T-helper 9 cell (primary cell): ENCODE measurements around the gene C11orf21.

Source experiments
- DNase-seq: peaks from one replicate; pipeline ENCODE4 v3.0.0-alpha.2; 2020

Gene C11orf21

DNA sequence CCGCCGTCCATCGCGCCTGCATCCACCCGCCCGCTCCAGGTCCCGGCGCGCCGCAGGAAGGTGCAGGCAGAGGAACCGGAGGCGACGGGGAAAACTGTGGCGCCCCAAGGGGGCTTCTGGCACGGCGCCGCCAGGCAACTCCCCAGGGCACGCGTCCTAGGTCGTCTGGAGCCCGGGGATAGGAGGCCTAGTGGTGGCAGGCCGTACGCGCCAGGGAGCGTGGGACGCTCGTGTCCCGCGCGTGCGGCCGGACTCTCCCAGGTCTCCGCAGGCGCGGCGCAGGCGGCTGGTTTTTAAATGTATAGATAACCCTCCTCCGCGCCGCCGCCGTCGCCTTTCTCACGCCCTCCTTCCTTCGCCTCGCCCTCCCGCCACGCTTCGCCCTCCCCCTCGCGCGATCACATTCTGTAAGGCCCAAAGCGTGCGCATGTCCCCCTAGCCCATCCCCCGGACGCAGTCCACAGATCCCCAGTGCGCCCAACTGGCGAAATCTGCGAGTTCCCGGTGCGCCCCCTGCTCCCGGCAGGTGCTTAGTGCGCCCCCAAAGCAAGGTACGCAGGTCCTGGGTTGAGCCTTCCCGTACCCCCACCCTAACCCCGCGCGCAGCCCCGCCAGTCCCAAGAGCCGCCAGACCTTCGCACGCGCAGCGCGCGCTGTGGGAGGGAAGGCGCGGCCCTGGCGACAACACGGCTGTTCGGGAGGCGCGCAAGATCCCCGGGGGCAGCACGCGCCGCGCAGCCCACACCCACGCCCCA, 31.2 kb downstream of the C11orf21 start, which contains the start of gene ASCL2:
ASCL2 (minus strand) TSS at position 267 of the 755 bp plus-strand sequence; CDS start at position 11, 256 bp downstream.
- DNase-seq = no peak

DNA sequence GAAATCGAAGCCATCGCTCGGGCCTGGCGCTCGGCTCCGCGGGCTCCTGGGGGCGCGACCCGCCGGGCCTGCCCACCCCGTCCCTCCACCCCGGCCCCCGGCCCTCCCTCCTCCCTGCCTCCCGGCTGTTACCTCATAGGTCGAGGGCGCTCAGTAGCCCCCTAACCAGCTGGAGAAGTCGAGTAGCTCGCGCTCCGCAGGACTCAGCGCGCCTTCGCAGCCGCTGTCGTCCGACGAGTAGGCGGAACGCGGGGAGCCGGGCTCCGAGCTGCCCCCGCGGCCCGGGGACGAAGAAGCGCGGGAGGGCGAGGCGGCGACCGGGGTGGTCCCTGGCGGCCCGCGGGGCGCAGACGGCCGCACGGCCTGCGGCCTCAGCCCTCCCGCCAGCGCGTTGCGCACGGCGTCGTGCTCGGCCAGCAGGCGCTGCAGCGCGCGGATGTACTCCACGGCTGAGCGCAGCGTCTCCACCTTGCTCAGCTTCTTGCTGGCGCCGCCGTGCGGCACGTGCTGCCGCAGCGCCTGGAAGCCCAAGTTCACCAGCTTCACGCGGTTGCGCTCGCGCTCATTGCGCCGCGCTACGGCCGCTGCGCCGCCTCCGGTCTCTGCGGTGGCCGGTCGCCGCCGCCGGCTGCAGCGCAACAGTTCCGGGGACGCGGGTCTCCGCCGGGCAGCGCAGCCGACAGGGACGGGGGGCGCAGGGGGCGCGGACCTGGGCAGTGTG, 32.0 kb downstream of the C11orf21 start:
- DNase-seq = no peak

DNA sequence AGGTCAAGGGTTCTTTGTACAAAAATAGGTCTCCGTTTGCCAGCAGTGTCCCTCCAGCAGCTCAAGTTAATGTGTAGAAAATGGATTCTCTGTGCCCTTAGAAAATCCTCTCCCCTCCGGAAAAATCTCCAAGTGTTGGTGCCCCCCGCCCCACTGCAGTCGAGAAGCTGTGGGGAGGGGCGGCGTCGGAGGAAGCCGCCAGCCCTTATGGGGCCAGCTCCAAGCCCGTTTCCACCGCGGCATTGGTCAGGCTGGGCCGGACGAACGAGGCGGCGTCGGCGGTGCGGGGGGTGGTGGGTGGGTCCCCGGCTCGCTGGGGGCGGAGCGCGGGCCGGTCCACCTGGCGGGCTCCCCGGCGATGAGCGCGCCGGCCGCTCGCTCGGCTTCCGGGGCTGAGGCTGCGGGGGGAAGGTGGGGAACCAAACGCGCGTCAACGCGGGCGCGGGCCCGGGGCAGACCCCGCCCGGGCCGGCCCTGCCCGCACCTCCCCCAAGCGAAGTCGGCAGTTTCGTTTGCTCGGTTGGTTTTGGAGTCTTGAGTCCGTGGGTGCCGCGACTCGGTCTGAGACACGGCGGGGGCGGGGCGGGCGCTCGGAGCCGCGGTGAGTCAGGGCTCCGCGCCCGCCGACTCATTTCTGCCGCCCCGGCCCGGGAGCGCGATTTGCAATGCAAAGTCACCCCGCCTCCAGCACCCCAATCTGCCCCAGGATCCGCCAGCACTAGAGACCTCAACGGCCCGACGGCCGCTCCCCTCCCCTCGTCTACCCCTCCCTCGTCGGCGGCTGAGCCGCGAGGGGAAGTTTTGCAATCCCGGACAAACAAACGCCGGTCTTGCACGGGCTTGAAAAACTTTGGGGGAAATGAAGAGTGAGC, 32.8 kb downstream of the C11orf21 start:
- DNase-seq = peak; percentile 26

DNA sequence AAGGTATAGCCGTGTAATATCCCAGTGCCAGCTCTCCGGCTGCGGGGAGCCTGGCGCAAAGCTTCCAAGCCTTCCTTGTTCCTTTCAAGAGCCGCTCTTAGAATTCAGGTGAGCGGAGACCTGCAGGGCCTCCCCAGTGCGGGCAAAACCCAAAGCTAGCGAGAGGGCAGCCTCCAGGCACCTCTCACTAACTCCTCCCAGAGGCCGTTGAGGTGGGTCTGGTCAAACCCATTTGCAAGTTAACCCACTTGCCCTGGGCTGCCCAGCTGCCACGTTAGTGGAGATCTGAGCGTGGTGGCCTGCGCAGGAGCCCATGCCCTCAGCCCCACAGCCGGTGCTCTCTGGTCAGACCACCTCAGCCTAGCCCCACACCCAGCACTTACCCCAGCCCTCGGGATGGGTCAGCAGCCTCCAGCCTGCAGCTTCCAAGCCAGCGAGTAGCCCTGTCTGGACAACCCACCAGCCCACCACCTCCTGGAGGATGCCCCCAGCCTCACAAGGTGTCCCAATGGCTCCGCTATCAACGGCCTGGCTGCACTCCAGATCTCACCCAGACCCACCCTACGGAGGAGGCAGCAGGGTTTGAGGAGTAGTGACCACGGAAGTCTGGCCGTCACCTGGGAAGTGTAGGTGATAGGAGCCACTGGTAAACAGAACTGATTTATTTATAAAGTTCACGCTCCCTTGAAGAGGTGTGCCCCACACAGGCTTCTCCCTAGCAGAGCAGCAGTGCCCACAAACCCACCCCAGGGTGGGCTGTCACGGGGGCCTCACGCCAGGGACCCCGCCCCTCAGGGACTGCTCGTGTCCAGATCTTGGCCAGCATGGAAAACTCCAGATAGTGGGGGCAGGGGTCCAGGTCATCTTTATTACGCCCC, 33.6 kb downstream of the C11orf21 start:
- no peak for DNase-seq

DNA sequence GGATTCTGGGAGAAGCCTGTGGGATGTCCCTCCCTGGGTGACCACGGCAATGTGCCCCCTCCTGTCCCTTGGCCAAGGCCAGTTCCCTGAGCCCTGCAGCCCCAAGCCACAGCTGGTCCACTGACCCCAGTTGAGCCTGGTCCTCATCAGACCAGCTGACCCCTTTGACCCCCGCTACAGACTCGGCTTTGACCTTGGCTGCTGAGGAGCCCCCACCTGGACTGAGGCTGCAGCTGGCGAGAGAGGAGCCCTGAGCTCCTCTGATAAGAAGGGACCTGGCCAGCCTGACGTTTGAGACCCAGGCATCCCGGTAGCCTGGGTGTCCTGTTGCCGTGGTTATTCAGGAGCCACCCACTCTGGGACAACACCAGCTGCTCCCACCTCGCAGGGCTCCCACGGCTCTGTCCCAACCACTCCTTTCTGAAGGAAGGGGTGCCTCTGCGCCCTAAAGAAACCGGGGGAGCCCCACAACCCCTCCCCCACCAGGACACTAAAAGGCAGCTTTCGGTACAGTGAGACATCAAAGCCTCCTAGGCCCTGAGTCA, 34.3 kb downstream of the C11orf21 start:
- no peak for DNase-seq

DNA sequence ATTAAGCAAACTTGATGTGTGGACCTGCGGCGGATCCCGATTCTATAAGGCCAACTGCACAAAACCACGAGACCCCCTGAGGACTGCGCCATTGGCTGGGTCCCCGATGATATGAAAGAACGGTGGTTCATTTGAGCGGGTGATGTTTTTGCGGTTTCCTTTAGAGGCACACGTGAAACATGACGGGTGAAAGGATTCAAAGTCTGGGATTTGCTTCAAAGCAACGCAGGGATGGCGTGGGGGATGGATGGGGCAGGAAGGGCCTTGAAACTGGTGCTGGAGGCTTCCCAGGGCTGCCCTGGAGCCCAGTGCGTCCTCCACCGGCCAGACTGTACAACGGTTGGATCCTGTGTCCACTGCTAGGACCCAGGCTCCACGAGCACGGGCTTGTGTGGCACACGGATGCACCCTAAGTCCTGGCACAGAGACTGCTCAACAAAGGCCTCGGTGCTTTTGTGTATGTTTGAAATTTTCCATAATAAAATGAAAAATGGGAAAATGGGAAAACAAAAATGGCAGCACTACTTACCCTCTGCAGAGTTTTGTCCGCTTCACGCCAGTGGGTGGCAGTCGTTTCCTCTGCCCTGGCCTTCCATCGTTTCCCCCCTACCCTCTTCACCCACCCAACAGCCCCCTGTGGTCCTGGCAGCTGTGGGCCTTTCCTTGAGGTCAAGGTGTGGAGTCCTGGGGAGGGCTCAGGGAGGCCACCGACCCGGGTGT, 35.0 kb downstream of the C11orf21 start:
- DNase-seq = no peak

DNA sequence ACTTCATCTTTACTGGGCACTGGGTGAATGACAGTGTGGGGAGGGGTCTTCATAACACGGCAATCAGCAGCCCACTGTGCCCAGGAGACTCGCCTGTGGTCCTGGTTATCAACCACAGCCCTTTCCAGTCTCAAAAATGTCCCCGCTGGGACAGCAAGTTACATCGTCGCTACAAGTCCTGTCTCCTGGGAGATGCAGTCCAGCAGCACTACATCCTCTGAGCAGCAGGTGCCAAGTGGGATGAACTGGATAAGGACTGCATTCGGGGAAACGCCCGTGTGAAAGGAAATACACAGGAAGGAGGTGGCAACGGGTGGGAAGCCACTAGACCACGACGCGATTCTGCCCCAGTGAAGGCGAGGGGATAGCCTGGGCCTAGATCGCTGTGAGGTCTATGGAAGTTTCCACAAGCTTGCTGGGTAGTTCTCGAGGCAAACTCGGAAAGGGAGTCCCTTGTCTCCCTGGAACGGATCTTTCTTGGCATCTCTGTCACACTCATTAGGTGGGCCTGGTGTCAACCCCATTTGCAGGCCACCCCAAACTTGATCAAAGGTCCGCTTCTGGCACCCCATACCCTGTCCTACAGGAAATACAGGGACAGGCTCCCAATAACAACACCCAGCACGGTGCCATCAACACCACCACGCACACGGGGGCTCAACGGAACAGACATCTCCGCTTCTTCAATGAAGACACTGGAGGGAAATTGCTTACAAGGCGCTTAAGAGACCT, 35.7 kb downstream of the C11orf21 start:
- no peak for DNase-seq

DNA sequence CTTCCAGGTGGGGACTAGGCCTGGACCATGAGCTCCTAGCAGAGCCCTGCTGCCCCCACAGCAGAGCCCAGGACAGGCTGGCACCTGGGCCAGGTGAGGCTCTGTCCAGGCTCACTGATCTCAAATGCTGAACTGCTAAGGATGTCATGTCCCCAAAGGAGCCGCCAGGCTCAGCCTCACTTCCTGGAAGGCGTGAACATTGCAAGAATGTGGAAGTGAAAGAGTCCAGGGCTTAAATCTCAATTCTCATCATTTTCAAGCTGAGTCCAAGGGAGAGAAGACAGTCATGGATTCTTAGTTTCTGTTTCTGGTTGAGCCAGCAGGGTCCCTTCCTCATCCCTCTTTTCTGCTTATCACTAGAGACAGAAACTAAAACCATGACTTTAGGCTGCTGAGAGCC, 36.3 kb downstream of the C11orf21 start:
- DNase-seq = no peak

DNA sequence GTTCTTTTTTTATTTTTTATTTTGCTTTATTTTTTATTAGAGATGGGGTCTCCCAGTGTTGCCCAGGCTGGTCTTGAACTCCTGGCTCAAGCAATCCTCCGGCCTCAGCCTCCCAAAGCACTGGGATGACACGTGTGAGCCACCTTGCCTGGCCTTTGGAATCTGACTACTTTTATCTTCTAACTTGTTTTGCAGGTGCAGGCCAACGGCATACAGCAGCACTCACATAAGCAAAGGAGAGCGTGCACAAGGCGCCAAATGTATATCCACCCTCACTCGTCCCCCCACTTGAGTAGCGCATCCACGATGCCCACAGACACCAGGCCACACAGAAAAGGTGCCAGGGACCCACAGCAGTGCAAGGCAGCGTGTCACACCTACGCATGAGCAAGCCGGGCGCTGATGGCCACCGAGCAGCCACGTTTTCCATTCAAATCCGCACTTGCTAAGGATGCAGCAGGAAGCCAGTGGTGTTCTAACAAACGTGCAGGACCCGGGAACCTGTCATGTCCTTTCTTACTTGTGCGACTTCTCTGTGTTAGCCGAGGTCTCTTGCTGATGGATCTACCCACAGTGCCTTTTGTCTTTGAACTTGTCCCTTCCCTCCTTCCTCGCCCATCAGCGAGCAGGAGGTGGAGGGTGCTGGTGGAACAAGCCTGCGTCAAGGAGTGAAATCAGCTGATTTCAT, 37.2 kb downstream of the C11orf21 start:
- DNase-seq = no peak

DNA sequence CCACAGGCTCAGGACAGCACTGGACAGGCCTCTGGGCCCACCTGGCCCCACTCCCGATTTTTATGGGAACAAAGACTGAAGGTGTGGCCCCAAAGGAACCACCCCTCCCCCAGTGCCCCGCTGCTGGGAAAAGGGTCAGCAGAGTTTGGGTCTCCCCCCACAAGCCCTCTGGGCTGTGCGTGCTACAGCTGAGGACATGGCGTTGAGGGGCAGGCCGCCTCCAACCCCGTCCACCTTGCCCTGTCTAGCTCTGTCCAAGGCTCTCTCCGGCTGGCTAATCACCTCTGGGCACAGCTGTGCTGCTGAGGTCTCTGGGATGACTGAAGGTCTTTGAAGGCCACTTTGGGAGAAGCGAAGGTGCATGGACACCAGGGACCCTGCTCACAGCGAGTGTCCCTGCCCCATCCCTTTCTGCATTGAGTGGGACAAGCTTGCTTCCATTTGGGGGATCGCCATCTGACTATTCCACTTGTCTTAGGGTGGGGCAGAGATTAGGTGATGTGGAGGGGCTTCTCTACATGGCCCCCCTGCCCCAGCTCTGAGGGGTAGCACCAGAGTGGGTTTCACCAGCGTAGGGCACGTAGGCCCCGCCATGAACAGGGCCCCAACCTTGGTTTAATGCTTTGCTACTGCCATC, 37.9 kb downstream of the C11orf21 start:
- no peak for DNase-seq

DNA sequence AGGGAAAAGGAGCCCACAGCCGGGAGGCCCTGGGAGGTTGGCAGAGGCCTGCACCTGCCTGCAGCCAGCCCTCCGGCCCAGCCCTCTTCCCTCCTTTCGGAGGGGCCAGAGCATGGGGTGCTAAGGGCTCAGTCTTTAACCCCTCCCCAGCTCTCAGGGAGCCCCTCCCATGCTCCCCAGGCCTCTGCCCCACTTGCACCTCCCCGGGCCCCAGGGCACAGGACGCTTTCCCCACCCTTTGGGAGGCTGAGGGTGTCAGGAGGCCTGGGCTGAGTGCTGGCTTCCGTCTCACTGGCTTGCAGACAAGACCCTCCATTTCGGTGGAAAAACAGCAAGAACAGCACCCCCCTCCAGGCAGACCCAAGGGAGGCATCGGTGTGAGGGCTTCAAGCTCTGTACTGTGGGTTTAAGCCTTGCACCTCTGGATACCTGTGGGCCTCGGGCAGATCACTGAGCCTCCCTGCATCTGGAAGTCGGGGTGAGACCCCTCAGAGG, 38.6 kb downstream of the C11orf21 start:
- DNase-seq = no peak

DNA sequence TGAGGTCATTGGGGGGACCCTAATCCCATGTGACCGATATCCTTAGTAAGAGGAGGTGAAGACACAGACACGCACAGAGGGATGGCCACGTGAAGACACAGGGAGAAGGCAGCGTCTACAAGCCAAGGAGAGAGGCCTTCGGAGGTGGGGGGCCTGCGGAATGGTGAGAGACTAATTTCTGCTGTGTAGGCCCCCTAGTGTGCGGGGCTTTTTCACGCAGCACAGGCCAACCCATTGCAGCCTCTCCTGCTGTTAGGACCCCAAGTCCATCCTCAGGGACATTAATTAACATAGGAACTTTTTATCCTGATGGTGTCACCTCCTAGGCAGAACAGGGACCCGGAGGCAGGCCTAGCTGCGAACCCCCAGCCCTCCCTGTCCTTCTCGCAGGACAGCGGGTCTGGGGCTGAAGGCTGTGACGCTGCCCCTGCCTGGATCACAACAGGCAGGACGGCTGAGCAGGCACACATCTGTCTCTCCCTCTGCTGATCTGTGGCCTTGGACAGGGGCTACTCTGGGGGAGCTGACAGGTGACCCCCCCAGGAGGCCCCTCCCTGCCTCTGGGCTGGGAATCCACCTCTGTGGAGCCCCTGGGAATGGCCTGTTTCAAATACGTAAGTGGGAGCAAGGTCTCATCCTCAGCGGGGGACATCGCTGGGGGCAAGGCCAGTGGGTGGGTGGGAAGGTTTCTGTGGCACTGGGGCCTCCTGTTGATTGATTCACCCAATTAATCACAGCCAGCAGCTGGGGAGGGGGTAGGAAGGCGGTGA, 39.2 kb downstream of the C11orf21 start:
- no peak for DNase-seq

DNA sequence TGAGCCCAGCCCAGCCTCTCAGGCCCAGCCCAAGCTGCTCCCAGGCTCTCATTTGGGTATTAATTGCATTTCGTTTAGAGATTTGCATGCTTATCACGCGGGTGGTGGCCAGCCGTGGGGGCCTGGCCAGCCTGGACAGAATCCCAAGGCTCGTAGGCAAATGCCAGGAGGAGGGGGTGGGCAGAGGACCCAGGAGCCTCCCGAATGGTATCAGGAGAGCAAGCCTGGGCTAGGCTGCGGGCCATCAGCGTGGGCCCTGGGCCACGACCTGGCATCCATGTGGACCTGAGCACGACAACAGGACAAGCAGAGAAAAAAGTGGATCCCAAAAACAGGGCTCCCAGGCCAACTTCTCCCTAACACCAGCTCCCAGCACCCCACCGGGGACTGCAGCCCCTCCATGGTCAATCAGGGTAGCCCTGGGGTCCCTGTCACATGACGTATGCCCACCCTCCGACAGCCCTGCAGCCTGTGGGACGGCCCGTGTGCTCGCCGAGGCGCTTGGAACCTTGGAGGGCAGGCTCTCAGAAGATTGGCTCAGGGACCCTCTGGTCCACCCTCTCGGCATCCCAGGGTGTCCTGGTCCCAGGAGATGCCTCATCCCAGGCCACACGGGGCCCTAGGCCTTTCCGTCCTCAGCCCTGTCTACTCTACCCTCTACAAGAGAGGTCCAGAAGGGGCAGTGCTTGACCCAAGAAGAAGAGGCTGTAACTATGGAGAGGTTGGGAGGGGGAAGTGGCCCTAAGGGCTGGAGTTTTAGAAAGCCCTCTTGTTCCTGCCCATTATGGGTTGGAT, 40.1 kb downstream of the C11orf21 start:
- no peak for DNase-seq

DNA sequence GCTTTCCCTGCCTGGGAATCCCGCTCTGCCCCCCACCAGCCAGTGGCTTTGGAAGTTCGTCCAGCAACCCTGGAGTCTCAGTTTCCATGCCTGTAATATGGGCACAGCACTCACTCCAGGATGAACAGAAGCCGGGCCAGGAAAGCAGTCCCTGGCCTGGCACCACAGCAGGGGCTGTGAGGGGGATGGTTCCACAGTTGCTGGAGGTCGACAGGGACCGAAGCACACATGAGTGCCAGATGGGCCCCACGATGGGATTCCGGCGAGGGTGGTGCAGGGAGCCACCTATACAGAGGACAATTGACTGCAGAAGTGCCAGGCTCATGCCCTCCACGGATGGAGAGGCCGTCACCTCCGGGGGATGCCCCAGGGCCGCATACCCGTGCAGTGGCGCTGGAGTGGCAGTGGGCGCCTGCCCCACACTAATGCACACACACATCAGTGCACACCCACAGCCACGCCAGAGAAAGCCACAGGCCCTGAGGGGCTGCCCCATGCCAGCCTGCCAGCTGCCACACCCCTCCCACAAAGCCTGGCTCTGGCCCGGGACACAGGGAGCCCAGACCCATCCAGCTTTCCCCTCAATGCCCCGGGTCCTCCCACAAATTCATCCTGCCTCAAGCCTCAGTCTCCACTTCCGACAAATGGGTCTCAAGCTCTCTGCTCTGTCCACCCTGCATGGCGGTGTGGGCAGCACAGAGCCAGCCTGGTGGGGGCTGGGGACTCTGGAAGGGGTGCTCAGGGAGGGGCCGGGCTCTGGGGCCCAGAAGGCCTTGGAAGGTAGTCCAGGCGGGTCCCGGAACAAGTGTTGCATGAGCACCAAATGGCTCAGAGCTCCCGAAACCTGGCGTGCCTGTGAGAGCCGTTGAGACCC, 41.0 kb downstream of the C11orf21 start:
- no peak for DNase-seq

DNA sequence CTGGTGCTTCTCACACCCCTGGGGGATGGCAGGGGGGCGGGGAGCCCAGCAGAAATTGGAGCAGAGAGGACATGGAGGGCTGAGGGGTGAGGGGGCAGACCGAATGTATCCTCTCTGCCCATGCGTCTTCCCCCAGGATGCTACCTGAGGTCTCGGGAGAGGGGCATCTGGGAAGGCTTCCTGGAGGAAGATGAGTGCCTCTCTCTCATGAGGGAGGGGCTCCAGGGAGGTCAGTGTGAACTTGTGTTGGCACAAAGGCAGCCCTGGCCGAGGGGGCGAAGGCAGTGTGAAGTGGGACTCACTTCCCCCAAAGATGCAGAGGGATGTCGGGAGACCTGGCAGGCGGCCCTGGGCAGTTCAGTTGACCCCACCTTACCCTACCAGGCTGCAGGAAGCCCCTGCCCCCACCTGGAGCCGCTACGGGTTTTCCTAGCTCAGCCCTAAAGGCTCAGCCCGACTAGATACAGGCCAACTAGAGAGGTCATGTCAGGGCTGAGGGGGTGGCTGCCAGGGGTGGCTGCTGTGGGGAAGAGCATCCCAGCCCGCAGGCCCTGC, 41.7 kb downstream of the C11orf21 start:
- DNase-seq = no peak

DNA sequence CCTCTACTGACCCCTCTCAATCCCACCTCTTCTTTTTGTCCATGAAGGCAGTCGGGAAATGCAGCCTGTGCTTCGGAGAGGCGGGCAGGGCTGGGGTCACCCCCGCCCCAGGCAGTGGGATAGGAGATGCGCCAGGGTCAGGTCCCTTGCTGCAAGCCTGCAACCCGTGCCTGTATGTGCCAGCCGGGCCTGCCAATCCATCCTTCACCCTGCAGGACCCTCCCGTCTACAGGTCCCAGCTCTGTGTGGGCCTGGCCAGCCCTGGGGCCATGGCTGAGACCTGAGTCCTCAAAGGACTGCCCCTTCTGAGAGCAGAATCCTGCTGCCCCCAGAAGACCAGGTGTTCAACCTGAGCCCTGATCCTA, 42.3 kb downstream of the C11orf21 start:
- DNase-seq = no peak
